Activated T-helper 9 cell treated with anti-CD3 and anti-CD28 coated beads, Interleukin-2, amount 50 U/mL, for 16 hours (primary cell): ENCODE data around the gene DPRX.
"Not testable (repeated sequence)": the region's sequence is repeated elsewhere in the genome, so short reads cannot be mapped to it uniquely, and the experiment has no call there.

ENCODE experiments used
- DNase-seq: peaks from one replicate; pipeline ENCODE4 v3.0.0-alpha.2; 2020; ENCODE audit warnings: low read depth

The DPRX gene

GRCh38 chr19:53646144-53646543 lies 14.3 kb downstream of the DPRX start:
- no peak for DNase-seq

GRCh38 chr19:53647350-53647749 lies 15.6 kb downstream of the DPRX start:
- no peak for DNase-seq

GRCh38 chr19:53647792-53648191 lies 16.0 kb downstream of the DPRX start:
- DNase-seq, result no peak

- no peak for DNase-seq
Measured at GRCh38 chr19:53649746-53650593, 18.2 kb downstream of the DPRX start.

- DNase-seq, result no peak
Measured at GRCh38 chr19:53652476-53652875, 20.7 kb downstream of the DPRX start.

- DNase-seq, result no peak
Measured at GRCh38 chr19:53655042-53655665, 23.4 kb downstream of the DPRX start.

- no peak for DNase-seq
Measured at GRCh38 chr19:53657330-53657729, 25.5 kb downstream of the DPRX start.

GRCh38 chr19:53657778-53658177 lies 26.0 kb downstream of the DPRX start:
- DNase-seq, result no peak

- no peak for DNase-seq
Measured at GRCh38 chr19:53659292-53659691, 27.5 kb downstream of the DPRX start.

- no peak for DNase-seq
Measured at GRCh38 chr19:53660584-53660983, 28.8 kb downstream of the DPRX start.

- no peak for DNase-seq
Measured at GRCh38 chr19:53662209-53662608, 30.4 kb downstream of the DPRX start.

- no peak for DNase-seq
Measured at GRCh38 chr19:53664152-53664551, 32.4 kb downstream of the DPRX start.

GRCh38 chr19:53664760-53665159 lies 33.0 kb downstream of the DPRX start:
- DNase-seq, result no peak

GRCh38 chr19:53666331-53666730 lies 34.5 kb downstream of the DPRX start:
- not testable (repeated sequence) for DNase-seq

- not testable (repeated sequence) for DNase-seq
Measured at GRCh38 chr19:53668804-53669203, 37.0 kb downstream of the DPRX start.

- no peak for DNase-seq
Measured at GRCh38 chr19:53670345-53670744, 38.5 kb downstream of the DPRX start.

GRCh38 chr19:53671663-53672062 lies 39.9 kb downstream of the DPRX start:
- DNase-seq, result no peak
